Neural cell (in vitro differentiated cells): ENCODE data around the gene MZF1. TPM values are rescaled to one million over a fixed set of nuclear protein-coding genes. Genes with fewer than 3 reads are reported as not detected.

Experiments
- H2AFZ ChIP-seq: fragments of 200-600, 300-800 bp; sonication (generic), shearing (Covaris generic); 2 replicates; pipeline ENCODE4 v1.6.0; 2014; ENCODE audit warnings: low read depth, mild to moderate bottlenecking, antibody characterized with exemption, low read length, moderate library complexity
- H3F3A ChIP-seq: fragments of 200-600 bp; shearing (Covaris generic); 2 replicates; pipeline ENCODE4 v1.6.1; 2016; ENCODE audit warnings: mild to moderate bottlenecking, moderate library complexity, mixed read lengths, antibody characterized with exemption, low read length; ENCODE audit not compliant: insufficient read depth, poor library complexity, severe bottlenecking
- H3K27ac ChIP-seq: fragments of 200-600, 300-800 bp; sonication (generic), shearing (Covaris generic); 2 replicates; pipeline ENCODE4 v1.5.1; 2014; ENCODE audit warnings: mild to moderate bottlenecking, low read length, moderate library complexity
- H3K27me3 ChIP-seq: fragments of 300-800, 200-600 bp; sonication (generic), shearing (Covaris generic); 2 replicates; pipeline ENCODE4 v1.6.0; 2014; ENCODE audit warnings: mild to moderate bottlenecking, low read depth, low read length, moderate library complexity; ENCODE audit not compliant: insufficient read depth
- H3K36me3 ChIP-seq: fragments of 300-800, 200-600 bp; sonication (generic), shearing (Covaris generic); 2 replicates; pipeline ENCODE4 v1.5.1; 2014; ENCODE audit warnings: mild to moderate bottlenecking, antibody characterized with exemption, low read length, moderate library complexity; ENCODE audit not compliant: insufficient read depth
- H3K4me2 ChIP-seq: fragments of 300-800, 200-600 bp; sonication (generic), shearing (Covaris generic); 2 replicates; pipeline ENCODE4 v1.6.0; 2014; ENCODE audit warnings: mild to moderate bottlenecking, low read length
- H3K4me3 ChIP-seq: fragments of 300-800, 200-600 bp; sonication (generic), shearing (Covaris generic); 2 replicates; pipeline ENCODE4 v1.5.1; 2014; ENCODE audit warnings: mild to moderate bottlenecking, low read length, moderate library complexity
- H3K79me2 ChIP-seq: fragments of 200-600 bp; shearing (Covaris generic); replicated peaks from 2 replicates; pipeline ENCODE4 v1.6.0; 2014; ENCODE audit warnings: mild to moderate bottlenecking, low read length, moderate library complexity; ENCODE audit not compliant: insufficient read depth
- H3K9ac ChIP-seq: fragments of 300-800, 200-600 bp; sonication (generic), shearing (Covaris generic); 2 replicates; pipeline ENCODE4 v1.6.1; 2016; ENCODE audit warnings: mild to moderate bottlenecking, low read length, mixed read lengths
- H3K9me2 ChIP-seq: fragments of 200-600 bp; shearing (Covaris generic); 2 replicates; pipeline ENCODE4 v1.6.1; 2016; ENCODE audit warnings: mild to moderate bottlenecking, low read length, mixed read lengths; ENCODE audit not compliant: insufficient read depth
- H3K9me3 ChIP-seq: fragments of 200-600, 300-800 bp; sonication (generic), shearing (Covaris generic); 2 replicates; pipeline ENCODE4 v1.6.1; 2016; ENCODE audit warnings: mild to moderate bottlenecking, mixed run types, low read length, moderate library complexity, mixed read lengths
- H4K20me1 ChIP-seq: fragments of 200-600 bp; shearing (Covaris generic); 2 replicates; pipeline ENCODE4 v1.6.1; 2016; ENCODE audit warnings: mild to moderate bottlenecking, mixed run types; ENCODE audit not compliant: insufficient read depth
- CTCF ChIP-seq: fragments of 450-650 bp; IDR thresholded peaks from 2 replicates; pipeline ENCODE4 v1.5.1; 2014; ENCODE audit warnings: antibody characterized with exemption, mild to moderate bottlenecking, moderate library complexity; ENCODE audit not compliant: poor library complexity, severe bottlenecking
- EP300 ChIP-seq: fragments of 450-650 bp; conservative IDR thresholded peaks from 2 replicates; pipeline ENCODE4 v1.6.1; 2014; ENCODE audit warnings: antibody characterized with exemption, mild to moderate bottlenecking, moderate library complexity; ENCODE audit not compliant: poor library complexity, severe bottlenecking
- EZH2 ChIP-seq: fragments of 200-600, 300-800 bp; shearing (Covaris generic), sonication (generic); IDR thresholded peaks from 2 replicates; pipeline ENCODE4 v1.6.1; 2014; ENCODE audit warnings: antibody characterized with exemption, low read length, borderline replicate concordance, mild to moderate bottlenecking; ENCODE audit not compliant: insufficient read depth, poor library complexity, severe bottlenecking
- MXI1 ChIP-seq: fragments of 450-650 bp; conservative IDR thresholded peaks from 2 replicates; pipeline ENCODE4 v1.6.1; 2014; ENCODE audit warnings: antibody characterized with exemption, mild to moderate bottlenecking; ENCODE audit not compliant: poor library complexity, severe bottlenecking
- POLR2AphosphoS5 ChIP-seq: IDR thresholded peaks from 2 replicates; pipeline ENCODE4 v1.6.1; 2012
- RAD21 ChIP-seq: fragments of 450-650 bp; conservative IDR thresholded peaks from 2 replicates; pipeline ENCODE4 v1.6.1; 2014; ENCODE audit warnings: antibody characterized with exemption, mild to moderate bottlenecking, moderate library complexity
- REST ChIP-seq: IDR thresholded peaks from 2 replicates; pipeline ENCODE4 v1.6.1; 2012; ENCODE audit warnings: borderline replicate concordance
- SMC3 ChIP-seq: fragments of 450-650 bp; conservative IDR thresholded peaks from 2 replicates; pipeline ENCODE4 v1.6.1; 2014; ENCODE audit warnings: antibody characterized with exemption, mild to moderate bottlenecking, moderate library complexity; ENCODE audit not compliant: poor library complexity
- TAF1 ChIP-seq: IDR thresholded peaks from 2 replicates; pipeline ENCODE4 v1.6.1; 2012; ENCODE audit warnings: low read depth
- polyA plus RNA-seq: library from polyadenylated mRNA; depleted of rRNA; stranded (reverse); fragments of >200 nt; gene quantifications from 2 replicates; pipeline ENCODE4 v1.2.3, GENCODE V29; 2014

The MZF1 gene
- polyA plus RNA-seq, 1 donor from 2014 or later = 74.6 TPM

- H3K79me2 ChIP-seq = peaks cover 13% of the 10 kb centered on the region
- peak within 1 kb of the TSS; percentile 66 for H2AFZ ChIP-seq
- peak within 1 kb of the TSS; percentile 92 for H3K4me3 ChIP-seq
- peak within 1 kb of the TSS; percentile 89 for H3K4me2 ChIP-seq
- no peaks in the 10 kb centered on the region for H3K9me3 ChIP-seq
- no peaks in the 10 kb centered on the region for H4K20me1 ChIP-seq
- H3F3A ChIP-seq = peaks cover 7% of the 10 kb centered on the region
- no peaks in the 10 kb centered on the region for H3K9me2 ChIP-seq
- peak within 1 kb of the TSS; percentile 97 for H3K9ac ChIP-seq
- TF ChIP-seq EP300 (peak; percentile 76), MXI1 (peak; percentile 81), SMC3 (peak; percentile 59), REST (peak; percentile 89), POLR2AphosphoS5 (peak; percentile 88), RAD21 (peak; percentile 76), TAF1 (peak; percentile 92), CTCF (peak; percentile 82), EZH2 (no peak)
- H3K27me3 ChIP-seq = no peaks in the 10 kb centered on the region
- H3K27ac ChIP-seq = peak within 1 kb of the TSS; percentile 95
- no peaks in the 10 kb centered on the region for H3K36me3 ChIP-seq
These were observed 53.5 kb downstream of the MZF1 start, which contains the start of gene ZBTB45 for GRCh38 chr19:58519355-58520256. Gene ZBTB45, minus strand, starts transcription at chr19:58519810. Its CDS starts 2,137 bp downstream, at chr19:58517673.

GRCh38 chr19:58519087-58519354 is 54.1 kb downstream of the MZF1 start:
- Histone ChIP-seq H2AFZ (peak overlapping the region; percentile 66), H3K27me3 (no peaks in the 10 kb centered on the region), H3F3A (peaks cover 7% of the 10 kb centered on the region), H3K79me2 (peaks cover 13% of the 10 kb centered on the region), H4K20me1 (no peaks in the 10 kb centered on the region), H3K9ac (peak overlapping the region; percentile 97), H3K4me3 (peak overlapping the region; percentile 92), H3K36me3 (no peaks in the 10 kb centered on the region), H3K4me2 (peak overlapping the region; percentile 89), H3K9me2 (no peaks in the 10 kb centered on the region), H3K9me3 (no peaks in the 10 kb centered on the region), H3K27ac (peak overlapping the region; percentile 95)
- TF ChIP-seq SMC3 (peak; percentile 57), EP300 (no peak), RAD21 (no peak), TAF1 (no peak), MXI1 (no peak), REST (no peak)
